A549 treated with GW870086 at 1 μM for 4 hours (cell line): ENCODE measurements around the gene LEUTX. TPM values are rescaled to one million over a fixed set of nuclear protein-coding genes. Genes with fewer than 3 reads are reported as not detected.

Experiments used
- total RNA-seq: library from RNA; stranded (reverse); fragments of 200-300 nt; extraction: Qiagen RNA extraction; gene quantifications from 5 replicates; pipeline ENCODE4 v1.2.3, GENCODE V29; 2022; ENCODE audit warnings: low read depth

The LEUTX gene, protein sequence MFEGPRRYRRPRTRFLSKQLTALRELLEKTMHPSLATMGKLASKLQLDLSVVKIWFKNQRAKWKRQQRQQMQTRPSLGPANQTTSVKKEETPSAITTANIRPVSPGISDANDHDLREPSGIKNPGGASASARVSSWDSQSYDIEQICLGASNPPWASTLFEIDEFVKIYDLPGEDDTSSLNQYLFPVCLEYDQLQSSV
- not detected in 5 replicates for total RNA-seq

DNA sequence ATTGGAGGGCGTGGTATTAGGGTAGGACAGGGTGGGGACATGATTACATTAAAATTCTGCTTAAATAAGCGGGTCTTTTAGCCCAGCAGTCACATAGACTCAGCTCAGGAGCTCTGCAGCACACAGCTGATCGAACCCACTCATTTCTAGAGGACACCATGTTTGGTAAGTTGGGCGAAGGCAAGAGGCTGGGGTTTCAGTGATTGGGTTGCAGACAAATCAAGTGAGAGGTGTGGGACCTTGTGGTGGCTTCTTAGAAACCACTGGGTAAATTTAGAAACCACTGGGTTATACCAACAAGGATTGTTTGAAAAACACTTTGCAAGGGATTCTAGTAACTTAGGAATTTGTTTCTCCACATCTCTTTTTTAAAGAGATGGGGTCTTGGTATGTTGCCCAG, at the start of gene LEUTX:
TSS of gene LEUTX (plus strand) at position 92 of the 400 bp plus-strand sequence. CDS start at position 159, 67 bp downstream.

DNA sequence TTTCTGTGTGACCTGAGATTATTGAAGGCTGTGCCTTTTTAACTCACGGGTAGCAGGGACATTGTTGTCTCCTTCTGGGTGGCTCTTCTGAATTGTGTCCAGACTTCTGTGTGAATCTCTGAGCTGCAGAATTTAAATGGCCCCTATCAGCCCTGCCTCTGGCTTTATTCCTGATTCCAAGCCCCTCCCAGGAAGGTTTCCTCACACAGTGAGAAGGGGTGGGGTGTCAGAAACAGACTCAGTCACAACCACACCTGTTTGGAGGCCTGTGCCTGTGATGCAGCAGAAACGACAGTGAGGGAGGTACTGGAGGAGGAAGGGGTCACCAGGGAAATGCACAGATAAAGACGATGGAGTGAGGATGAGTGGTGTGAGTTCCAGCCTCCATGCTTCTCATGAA, 40.8 kb upstream of the LEUTX start, which contains the start of gene CLC:
TSS of gene CLC (minus strand) at position 139 of the 400 bp plus-strand sequence. CDS start at position 62, 77 bp downstream.

DNA sequence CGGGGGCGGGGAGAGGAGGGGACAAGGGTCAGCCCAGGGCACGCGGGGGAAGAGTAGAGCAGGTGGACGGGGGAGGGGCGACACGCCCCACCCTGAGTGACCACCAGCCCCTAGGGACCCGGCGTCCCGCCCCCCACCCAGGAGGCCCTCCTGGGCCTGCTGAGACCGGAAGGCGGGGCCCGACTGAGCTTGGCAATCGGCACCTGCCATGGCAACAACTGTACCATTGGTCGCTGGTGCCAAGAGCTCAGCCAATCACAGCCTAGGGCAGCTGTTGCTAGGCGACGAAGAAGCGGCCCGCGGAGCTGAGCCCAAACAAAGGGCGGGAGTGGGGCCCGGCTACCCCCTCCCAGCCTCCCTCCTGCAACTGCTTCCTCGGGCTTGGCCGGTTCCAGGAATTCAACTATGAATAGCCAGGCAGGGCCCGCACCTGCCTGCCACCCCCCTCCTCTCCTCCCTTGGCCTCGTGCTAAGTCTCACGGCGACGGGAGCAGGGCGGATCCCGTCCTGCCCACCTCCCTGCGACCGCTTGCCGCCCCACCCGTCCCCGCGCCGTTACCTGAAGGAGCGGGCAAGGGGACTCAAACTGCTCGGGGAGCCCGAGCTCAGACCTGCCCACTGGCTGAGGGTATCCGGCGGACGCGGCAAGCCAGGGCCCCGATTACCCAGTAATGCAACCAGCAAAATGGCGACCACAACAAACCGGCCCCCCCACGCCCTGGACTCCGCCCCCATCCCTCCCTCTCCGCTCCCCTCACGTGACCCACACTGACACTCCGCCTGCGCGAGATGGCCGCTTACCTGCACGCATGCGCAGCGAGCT, 55.0 kb downstream of the LEUTX start, which contains the start of gene DYRK1B:
TSS of gene DYRK1B (minus strand) at position 699 of the 823 bp plus-strand sequence. CDS start 2,295 bp downstream, outside the sequence.

Other genes with a start within 250 kb of the LEUTX start
- gene EID2B, start 246.0 kb upstream of the LEUTX start, total RNA-seq: 7.9 to 9.5 TPM (median 8.3 TPM) in 5 replicates
- gene EID2, start 238.7 kb upstream of the LEUTX start, total RNA-seq: 35.5 to 48.6 TPM (median 43.8 TPM) in 5 replicates
- gene LGALS13, start 176.3 kb upstream of the LEUTX start, total RNA-seq: not detected in 5 replicates
- not detected in 5 replicates for gene LGALS16, start 122.9 kb upstream of the LEUTX start, total RNA-seq
- gene LGALS14, start 74.4 kb upstream of the LEUTX start, total RNA-seq: not detected in 5 replicates
- not detected in 5 replicates for gene CLC, start 40.8 kb upstream of the LEUTX start, total RNA-seq
- 16.7 to 22.1 TPM (median 20.6 TPM) in 5 replicates for gene DYRK1B, start 55.3 kb downstream of the LEUTX start, total RNA-seq
- 596 to 756 TPM (median 711 TPM) in 5 replicates for gene FBL, start 67.5 kb downstream of the LEUTX start, total RNA-seq
- gene FCGBP, start 155.8 kb downstream of the LEUTX start, total RNA-seq: 0.54 to 1.1 TPM (median 0.87 TPM) in 5 replicates
- 263 to 295 TPM (median 276 TPM) in 5 replicates for gene PSMC4, start 192.3 kb downstream of the LEUTX start, total RNA-seq
- gene ZNF546, start 218.2 kb downstream of the LEUTX start, total RNA-seq: 2.1 to 3.2 TPM (median 2.4 TPM) in 5 replicates